Upper lobe of right lung (tissue), 1 donor: ENCODE data around the gene ABCC4. TPM values are rescaled to one million over a fixed set of nuclear protein-coding genes. Genes with fewer than 3 reads are reported as not detected.

ENCODE experiments used
- ATAC-seq: fragments of 200-7000 bp; cut with Tn5 transposase; one replicate; pipeline ENCODE4 v1.9.1; 2020; ENCODE audit warnings: mild to moderate bottlenecking, moderate library complexity
- DNase-seq: peaks from one replicate; pipeline ENCODE4 v3.0.0-alpha.2; 2020
- H3K27ac ChIP-seq: fragments of 200-600 bp; one replicate; pipeline ENCODE4 v1.8.0; 2022
- H3K27me3 ChIP-seq: fragments of 200-600 bp; one replicate; pipeline ENCODE4 v1.8.0; 2022; ENCODE audit warnings: mild to moderate bottlenecking
- H3K36me3 ChIP-seq: fragments of 200-600 bp; one replicate; pipeline ENCODE4 v1.8.0; 2022
- H3K4me1 ChIP-seq: fragments of 200-600 bp; one replicate; pipeline ENCODE4 v1.8.0; 2022
- H3K4me3 ChIP-seq: fragments of 200-600 bp; one replicate; pipeline ENCODE4 v1.8.0; 2022; ENCODE audit warnings: mild to moderate bottlenecking
- H3K9me3 ChIP-seq: fragments of 200-600 bp; one replicate; pipeline ENCODE4 v1.8.0; 2022
- intact Hi-C: fragments of 100-400 bp; cut with DNase I; formaldehyde crosslinking; loops from one replicate; pipeline ENCODE4 v1.11.0; 2022
- total RNA-seq: library from RNA; stranded (reverse); fragmentation: NEBNext Ultra II Directional; extraction: Animal tissue kit (Norgen Biotek cat#: 25700); gene quantifications from one replicate; pipeline ENCODE4 v1.2.1, GENCODE V29; 2021
- TF ChIP-seq, protein P1 (sequence below): fragments of 200-600 bp; IDR thresholded peaks from one replicate; pipeline ENCODE4 v1.8.0; 2022; ENCODE audit warnings: antibody characterized with exemption
- donor health status: DM: no; HTN: yes; CAD: no; lungs with severe emphysema.

Gene ABCC4
- total RNA-seq, 1 donor from 2014 or later, result 28.1 TPM

DNA sequence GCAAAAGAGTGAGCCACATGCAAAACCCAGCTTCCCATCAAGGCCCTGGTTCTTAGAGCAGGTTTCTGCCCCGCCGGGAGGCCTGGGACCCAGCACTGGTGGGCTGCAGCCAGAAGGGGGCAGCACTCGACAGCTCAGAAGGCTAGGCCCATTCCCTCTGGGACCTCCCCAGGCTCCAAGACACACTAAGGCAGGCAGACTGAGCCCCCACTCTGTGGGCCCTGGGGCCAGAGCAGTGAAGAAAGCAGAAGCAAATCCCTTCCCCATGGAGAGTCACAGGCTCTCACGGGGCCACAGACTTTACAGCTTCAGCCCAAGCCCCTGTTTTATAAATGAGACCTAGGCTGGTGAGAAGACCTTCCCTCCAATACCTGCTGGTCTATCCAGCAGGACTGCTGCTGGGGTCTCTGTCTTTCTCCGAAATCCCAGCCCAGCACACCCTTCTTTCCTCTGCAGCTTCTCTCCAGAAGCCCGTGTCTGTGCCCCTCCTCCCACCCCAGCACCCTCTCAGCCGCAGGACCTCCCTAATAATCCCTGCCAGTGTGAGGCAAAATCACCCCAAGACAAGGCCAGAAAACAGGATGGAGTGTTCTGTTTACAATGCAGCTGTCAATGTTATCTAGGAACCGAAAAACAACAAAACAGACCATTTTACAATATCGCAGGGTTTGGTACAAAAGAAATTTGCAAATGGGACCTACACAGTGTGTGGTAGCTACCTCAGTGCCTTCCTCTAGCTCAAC, 109.3 kb downstream of the ABCC4 start:
- DNase-seq (peak; percentile 88), ATAC-seq (peak; percentile 94)
- no peaks in the 10 kb centered on the region for H3K27me3 ChIP-seq
- peaks cover 6% of the 10 kb centered on the region for H3K4me1 ChIP-seq
- intact Hi-C loops, result loop anchor here (2.0 kb wide), 1 partner anchor 213 kb away; no protein-coding TSS in a partner anchor
- TF ChIP-seq, protein P1, sequence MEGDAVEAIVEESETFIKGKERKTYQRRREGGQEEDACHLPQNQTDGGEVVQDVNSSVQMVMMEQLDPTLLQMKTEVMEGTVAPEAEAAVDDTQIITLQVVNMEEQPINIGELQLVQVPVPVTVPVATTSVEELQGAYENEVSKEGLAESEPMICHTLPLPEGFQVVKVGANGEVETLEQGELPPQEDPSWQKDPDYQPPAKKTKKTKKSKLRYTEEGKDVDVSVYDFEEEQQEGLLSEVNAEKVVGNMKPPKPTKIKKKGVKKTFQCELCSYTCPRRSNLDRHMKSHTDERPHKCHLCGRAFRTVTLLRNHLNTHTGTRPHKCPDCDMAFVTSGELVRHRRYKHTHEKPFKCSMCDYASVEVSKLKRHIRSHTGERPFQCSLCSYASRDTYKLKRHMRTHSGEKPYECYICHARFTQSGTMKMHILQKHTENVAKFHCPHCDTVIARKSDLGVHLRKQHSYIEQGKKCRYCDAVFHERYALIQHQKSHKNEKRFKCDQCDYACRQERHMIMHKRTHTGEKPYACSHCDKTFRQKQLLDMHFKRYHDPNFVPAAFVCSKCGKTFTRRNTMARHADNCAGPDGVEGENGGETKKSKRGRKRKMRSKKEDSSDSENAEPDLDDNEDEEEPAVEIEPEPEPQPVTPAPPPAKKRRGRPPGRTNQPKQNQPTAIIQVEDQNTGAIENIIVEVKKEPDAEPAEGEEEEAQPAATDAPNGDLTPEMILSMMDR, result peak; percentile 89
- H3K36me3 ChIP-seq, result peaks cover 9% of the 10 kb centered on the region
- no peaks in the 10 kb centered on the region for H3K9me3 ChIP-seq
- H3K4me3 ChIP-seq, result no peak overlapping the region
- no peak overlapping the region for H3K27ac ChIP-seq

DNA sequence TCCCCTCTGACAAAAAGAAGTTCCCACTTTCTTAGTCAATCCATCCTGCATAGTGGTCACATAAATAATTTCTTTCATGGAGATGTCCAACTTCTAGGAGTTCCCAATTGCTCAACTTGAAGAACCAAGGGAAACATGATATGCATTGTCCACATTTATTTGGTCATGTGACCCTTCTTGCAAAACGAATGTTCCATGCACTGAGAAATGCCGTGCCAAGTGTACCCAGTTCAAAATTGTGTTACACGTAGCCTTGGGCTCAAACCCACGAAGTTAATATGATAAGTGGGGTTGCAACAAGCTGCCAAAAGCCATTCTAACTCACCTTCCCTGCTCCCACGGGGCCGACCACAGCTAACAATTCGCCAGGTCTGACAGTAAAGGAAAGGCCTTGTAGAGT, 113.1 kb downstream of the ABCC4 start:
- H3K36me3 ChIP-seq, result no peaks in the 10 kb centered on the region
- intact Hi-C loops, result no loop called here
- DNase-seq, result no peak
- TF ChIP-seq, protein P1, result no peak
- H3K4me1 ChIP-seq, result peaks cover 6% of the 10 kb centered on the region
- H3K4me3 ChIP-seq, result no peak overlapping the region
- ATAC-seq, result no peak
- no peaks in the 10 kb centered on the region for H3K9me3 ChIP-seq
- no peak overlapping the region for H3K27ac ChIP-seq
- no peaks in the 10 kb centered on the region for H3K27me3 ChIP-seq

GRCh38 chr13:95185851-95186250, 115.4 kb downstream of the ABCC4 start:
- DNase-seq (no peak), ATAC-seq (no peak)
- Histone ChIP-seq H3K27me3 (no peaks in the 10 kb centered on the region), H3K4me1 (peaks cover 5% of the 10 kb centered on the region), H3K36me3 (no peaks in the 10 kb centered on the region), H3K4me3 (no peak overlapping the region), H3K27ac (no peak overlapping the region), H3K9me3 (no peaks in the 10 kb centered on the region)
- TF ChIP-seq, protein P1, result no peak
- intact Hi-C loops, result no loop called here

GRCh38 chr13:95185311-95185710, 115.9 kb downstream of the ABCC4 start:
- no peak overlapping the region for H3K4me3 ChIP-seq

GRCh38 chr13:95184317-95184716, 116.9 kb downstream of the ABCC4 start:
- no peak for ATAC-seq
- no peaks in the 10 kb centered on the region for H3K27me3 ChIP-seq
- no peak overlapping the region for H3K4me3 ChIP-seq
- no peak for DNase-seq
- peaks cover 5% of the 10 kb centered on the region for H3K4me1 ChIP-seq
- H3K9me3 ChIP-seq, result no peaks in the 10 kb centered on the region
- intact Hi-C loops, result no loop called here
- TF ChIP-seq, protein P1, result no peak
- no peak overlapping the region for H3K27ac ChIP-seq
- H3K36me3 ChIP-seq, result no peaks in the 10 kb centered on the region

More at GRCh38 chr13:95185311-95185710, 115.9 kb downstream of the ABCC4 start:
- Histone ChIP-seq H3K9me3 (no peaks in the 10 kb centered on the region), H3K27me3 (no peaks in the 10 kb centered on the region), H3K36me3 (no peaks in the 10 kb centered on the region), H3K4me1 (peaks cover 5% of the 10 kb centered on the region), H3K27ac (no peak overlapping the region)
- ATAC-seq, result no peak
- intact Hi-C loops, result no loop called here
- TF ChIP-seq, protein P1, result no peak
- no peak for DNase-seq
